Fibroblast of peridontal ligament (primary cell): ENCODE measurements around the gene PLA2G5.
"Not testable (repeated sequence)": the region's sequence is repeated elsewhere in the genome, so short reads cannot be mapped to it uniquely, and the experiment has no call there.

Experiments used
- DNase-seq: peaks from one replicate; pipeline ENCODE4 v3.0.0-alpha.2; 2010; ENCODE audit errors: extremely low read depth

Gene PLA2G5

GRCh38 chr1:20069874-20070273 is at the start of gene PLA2G5:
PLA2G5 (plus strand) TSS chr1:20070194; CDS start chr1:20084831, 14,637 bp downstream.
- DNase-seq, result peak; percentile 54

GRCh38 chr1:20028125-20028524 is 41.9 kb upstream of the PLA2G5 start:
- DNase-seq, result no peak

- DNase-seq, result no peak
Measured at GRCh38 chr1:20028726-20029125, 41.3 kb upstream of the PLA2G5 start.

GRCh38 chr1:20029178-20029912 is 40.6 kb upstream of the PLA2G5 start:
- no peak for DNase-seq

- not testable (repeated sequence) for DNase-seq
Measured at GRCh38 chr1:20030436-20031151, 39.4 kb upstream of the PLA2G5 start.

- no peak for DNase-seq
Measured at GRCh38 chr1:20031161-20031560, 38.8 kb upstream of the PLA2G5 start.

- DNase-seq, result no peak
Measured at GRCh38 chr1:20031836-20032235, 38.2 kb upstream of the PLA2G5 start.

GRCh38 chr1:20032425-20032824 is 37.6 kb upstream of the PLA2G5 start:
- DNase-seq, result no peak

GRCh38 chr1:20033420-20033819 is 36.6 kb upstream of the PLA2G5 start:
- DNase-seq, result no peak

GRCh38 chr1:20035114-20035513 is 34.9 kb upstream of the PLA2G5 start:
- DNase-seq, result no peak

- no peak for DNase-seq
Measured at GRCh38 chr1:20037877-20038276, 32.1 kb upstream of the PLA2G5 start.

- DNase-seq, result no peak
Measured at GRCh38 chr1:20047096-20047495, 22.9 kb upstream of the PLA2G5 start.

- no peak for DNase-seq
Measured at GRCh38 chr1:20048563-20048962, 21.4 kb upstream of the PLA2G5 start.

- not testable (repeated sequence) for DNase-seq
Measured at GRCh38 chr1:20049056-20049798, 20.8 kb upstream of the PLA2G5 start.

- no peak for DNase-seq
Measured at GRCh38 chr1:20051218-20051829, 18.7 kb upstream of the PLA2G5 start.

- DNase-seq, result no peak
Measured at GRCh38 chr1:20052386-20052785, 17.6 kb upstream of the PLA2G5 start.

- no peak for DNase-seq
Measured at GRCh38 chr1:20057886-20058420, 12.0 kb upstream of the PLA2G5 start.

- DNase-seq, result peak; percentile 27
Measured at GRCh38 chr1:20058531-20058930, 11.5 kb upstream of the PLA2G5 start.

- no peak for DNase-seq
Measured at GRCh38 chr1:20059847-20060246, 10.1 kb upstream of the PLA2G5 start.

GRCh38 chr1:20060791-20061190 is 9.2 kb upstream of the PLA2G5 start:
- DNase-seq, result not testable (repeated sequence)

- no peak for DNase-seq
Measured at GRCh38 chr1:20061866-20062265, 8.1 kb upstream of the PLA2G5 start.

- peak; percentile 83 for DNase-seq
Measured at GRCh38 chr1:20063861-20064292, 6.1 kb upstream of the PLA2G5 start.
